ENCODE results near the gene MSI2.

Gene MSI2

DNA sequence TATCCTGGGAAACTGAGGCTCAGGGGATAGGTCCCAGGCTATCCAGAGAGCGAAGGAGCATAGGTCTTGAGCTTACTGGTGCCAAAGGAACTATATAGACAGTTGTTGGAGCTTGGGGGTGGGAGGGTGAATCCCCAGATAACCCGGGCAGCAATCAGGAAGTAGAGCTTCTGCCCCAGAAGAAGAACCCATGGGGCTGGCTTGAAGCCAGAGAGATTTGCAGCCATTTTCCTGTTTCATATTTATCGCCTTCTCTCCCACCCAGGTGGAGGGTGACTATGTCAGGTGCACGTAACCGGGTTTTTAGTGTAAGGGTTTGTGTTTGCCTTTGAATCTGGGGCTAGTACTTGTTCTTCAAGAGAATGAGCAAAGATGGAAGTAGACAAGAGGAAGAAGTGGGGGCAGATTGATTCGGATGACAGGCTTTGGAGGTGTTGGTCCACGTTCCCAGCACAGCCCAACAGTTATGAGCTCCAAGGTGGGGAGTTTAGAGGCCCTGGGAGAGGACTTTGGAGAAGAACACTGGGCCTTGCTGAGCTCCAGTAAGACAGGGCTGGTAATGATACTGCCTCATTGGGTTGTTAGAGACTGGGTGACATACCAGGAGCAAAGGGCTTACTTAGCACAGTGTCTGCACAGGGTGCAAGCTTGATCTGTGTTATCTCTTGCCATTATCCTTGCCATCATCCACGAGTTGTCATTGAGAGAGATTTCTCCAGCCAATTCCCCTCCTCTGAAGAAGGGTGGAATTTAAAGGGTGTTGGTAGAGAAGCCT lies 343.1 kb downstream of the MSI2 start:
- DNase-seq (ENCODE audit: low read depth), result no peak

GRCh38 chr17:57600074-57600473 lies 343.8 kb downstream of the MSI2 start:
- no peak for DNase-seq (ENCODE audit: low read depth)

DNA sequence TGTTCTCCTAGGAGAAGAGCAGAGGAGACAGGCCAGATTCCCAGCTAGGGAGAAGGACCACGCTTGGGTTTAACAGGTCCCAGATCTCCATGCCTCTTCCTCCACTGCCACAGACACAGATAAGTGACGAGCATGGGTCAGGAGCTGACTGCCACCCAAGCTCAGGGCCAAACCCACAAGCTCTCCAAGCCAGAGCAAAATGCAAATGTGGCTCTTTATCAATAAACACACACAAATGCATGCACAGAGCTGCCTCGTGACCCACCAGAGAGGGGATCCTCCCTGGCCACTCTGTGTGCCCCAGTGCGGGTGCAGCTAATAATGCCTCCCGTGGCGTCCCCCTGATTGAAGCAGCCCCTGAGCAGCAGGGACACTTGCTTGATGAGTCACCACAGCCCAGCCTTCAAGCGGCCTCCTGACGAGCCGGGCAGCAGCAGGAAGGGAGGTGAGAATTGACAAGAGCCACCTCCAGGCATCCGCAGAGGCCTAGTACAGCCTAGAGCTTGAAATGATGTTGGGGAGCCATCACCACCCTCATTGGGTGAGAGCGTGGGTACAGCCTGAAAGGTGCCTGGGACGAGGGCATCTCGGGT lies 344.9 kb downstream of the MSI2 start:
- DNase-seq (ENCODE audit: low read depth), result no peak

GRCh38 chr17:57602896-57603295 lies 346.6 kb downstream of the MSI2 start:
- no peak for DNase-seq (ENCODE audit: low read depth)

GRCh38 chr17:57603546-57603945 lies 347.2 kb downstream of the MSI2 start:
- no peak for DNase-seq (ENCODE audit: low read depth)

- no peak for DNase-seq (ENCODE audit: low read depth)
Observed at GRCh38 chr17:57603978-57604377, 347.7 kb downstream of the MSI2 start.

- no peak for DNase-seq (ENCODE audit: low read depth)
Observed at GRCh38 chr17:57604771-57605674, 348.7 kb downstream of the MSI2 start.

GRCh38 chr17:57605675-57606105 lies 349.4 kb downstream of the MSI2 start:
- peak; percentile 43 for DNase-seq (ENCODE audit: low read depth)

DNA sequence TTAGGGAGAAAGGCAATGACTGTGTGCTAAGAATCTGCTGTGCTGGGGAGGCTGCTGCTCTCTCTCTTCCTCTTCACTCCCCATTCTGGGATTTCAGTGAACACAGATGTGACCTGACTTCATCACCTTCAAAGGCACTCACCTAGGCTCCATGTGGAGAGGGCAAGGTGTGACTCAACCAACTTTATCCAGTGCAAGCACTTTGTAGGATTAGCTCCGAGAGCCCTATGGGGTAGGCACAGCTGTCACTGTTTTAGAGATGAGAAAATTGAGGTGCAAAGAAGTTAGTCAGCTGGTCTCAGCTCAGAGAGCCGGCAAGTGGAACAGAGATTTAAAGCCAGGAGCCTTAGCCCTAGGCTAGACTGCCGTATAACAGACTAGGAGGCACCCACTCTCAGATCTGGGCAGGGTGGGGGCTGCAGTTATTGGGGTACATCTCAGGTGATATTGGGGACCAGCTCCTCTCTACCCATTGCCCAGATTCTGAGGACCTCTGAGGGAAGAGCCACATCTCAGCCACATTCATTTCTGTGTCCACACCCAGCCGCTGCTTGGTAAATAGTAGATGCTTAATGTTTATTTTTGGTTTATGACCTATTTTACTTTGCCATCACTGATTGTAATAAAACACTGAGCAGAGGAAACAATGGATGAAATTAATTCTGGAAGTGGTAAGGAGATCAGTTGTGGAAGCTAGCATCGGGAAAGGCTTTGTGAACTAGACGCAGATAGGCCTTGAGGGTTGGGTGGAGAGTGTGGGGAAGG lies 350.0 kb downstream of the MSI2 start:
- no peak for DNase-seq (ENCODE audit: low read depth)

DNA sequence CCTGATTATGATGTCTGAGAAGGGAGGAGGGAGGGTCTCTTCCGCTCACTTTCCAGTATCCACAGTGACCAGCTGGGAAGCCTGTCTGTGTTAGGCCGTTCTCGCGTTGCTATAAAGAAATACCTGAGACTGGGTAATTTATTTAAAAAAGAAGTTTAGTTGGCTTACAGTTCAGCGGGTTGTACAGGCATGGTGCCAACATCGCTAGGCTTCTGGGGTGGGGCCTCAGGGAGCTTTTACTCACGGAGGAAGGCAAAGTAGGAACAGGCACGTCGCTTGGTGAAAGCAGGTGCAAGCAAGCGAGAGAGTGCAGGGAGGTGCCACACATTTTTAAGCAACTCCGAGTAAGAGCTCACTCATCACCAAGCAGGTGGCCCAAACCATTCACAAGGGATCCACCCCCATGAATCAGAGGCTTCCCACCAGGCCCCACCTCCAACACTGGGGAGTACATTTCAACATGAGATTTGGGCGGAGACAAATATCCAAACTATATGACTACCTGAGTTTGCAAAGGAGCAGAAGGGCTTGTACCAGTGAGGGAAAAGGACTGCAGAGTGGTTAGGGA lies 351.3 kb downstream of the MSI2 start:
- DNase-seq (ENCODE audit: low read depth), result no peak

GRCh38 chr17:57608369-57609124 lies 352.2 kb downstream of the MSI2 start:
- DNase-seq (ENCODE audit: low read depth), result no peak

GRCh38 chr17:57609125-57609877 lies 353.0 kb downstream of the MSI2 start:
- no peak for DNase-seq (ENCODE audit: low read depth)

- no peak for DNase-seq (ENCODE audit: low read depth)
Observed at GRCh38 chr17:57609878-57610270, 353.6 kb downstream of the MSI2 start.

DNA sequence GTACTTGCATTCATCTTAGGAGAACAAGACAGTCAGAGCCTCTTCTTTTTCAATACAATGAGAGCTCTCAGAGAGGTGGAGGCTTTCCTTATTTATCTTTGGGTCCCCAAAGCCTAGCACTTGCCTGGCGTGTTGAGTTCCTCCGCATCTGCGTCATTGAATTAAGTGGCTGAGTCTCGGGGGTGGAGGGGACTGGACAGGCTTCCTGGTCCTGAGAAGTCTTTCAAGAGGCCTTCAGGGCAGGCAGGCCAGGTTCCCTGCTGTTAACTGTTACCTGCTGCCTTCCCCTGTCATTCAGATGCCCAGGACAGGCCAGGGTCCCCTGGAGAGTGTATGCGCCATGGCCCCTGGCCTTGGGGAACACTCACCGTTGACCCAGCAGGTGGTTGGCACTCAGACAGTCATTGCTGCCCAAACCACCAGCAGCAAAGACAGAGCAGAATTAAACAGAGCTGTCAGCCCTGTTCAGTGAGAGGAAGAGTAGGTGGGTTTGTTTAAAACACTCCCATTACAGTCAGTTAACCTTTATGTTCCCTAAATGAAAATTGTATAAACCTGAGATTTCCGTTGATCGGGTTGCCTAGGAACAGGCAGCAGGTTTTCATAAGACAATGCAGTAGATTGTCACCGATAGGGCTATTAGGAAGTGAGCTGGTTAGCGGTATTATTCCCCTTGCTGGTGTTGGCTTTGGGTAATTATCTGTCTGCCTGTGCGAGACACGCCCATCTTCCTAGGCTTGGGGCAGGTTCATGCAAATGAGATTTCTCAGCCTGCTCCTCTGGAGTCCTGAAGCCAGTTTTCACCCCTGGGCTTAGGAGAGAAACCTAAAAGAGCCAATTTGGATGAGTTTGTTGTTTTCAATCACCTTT lies 356.1 kb downstream of the MSI2 start:
- DNase-seq (ENCODE audit: low read depth), result no peak

GRCh38 chr17:57614742-57615141 lies 358.4 kb downstream of the MSI2 start:
- DNase-seq (ENCODE audit: low read depth), result no peak

DNA sequence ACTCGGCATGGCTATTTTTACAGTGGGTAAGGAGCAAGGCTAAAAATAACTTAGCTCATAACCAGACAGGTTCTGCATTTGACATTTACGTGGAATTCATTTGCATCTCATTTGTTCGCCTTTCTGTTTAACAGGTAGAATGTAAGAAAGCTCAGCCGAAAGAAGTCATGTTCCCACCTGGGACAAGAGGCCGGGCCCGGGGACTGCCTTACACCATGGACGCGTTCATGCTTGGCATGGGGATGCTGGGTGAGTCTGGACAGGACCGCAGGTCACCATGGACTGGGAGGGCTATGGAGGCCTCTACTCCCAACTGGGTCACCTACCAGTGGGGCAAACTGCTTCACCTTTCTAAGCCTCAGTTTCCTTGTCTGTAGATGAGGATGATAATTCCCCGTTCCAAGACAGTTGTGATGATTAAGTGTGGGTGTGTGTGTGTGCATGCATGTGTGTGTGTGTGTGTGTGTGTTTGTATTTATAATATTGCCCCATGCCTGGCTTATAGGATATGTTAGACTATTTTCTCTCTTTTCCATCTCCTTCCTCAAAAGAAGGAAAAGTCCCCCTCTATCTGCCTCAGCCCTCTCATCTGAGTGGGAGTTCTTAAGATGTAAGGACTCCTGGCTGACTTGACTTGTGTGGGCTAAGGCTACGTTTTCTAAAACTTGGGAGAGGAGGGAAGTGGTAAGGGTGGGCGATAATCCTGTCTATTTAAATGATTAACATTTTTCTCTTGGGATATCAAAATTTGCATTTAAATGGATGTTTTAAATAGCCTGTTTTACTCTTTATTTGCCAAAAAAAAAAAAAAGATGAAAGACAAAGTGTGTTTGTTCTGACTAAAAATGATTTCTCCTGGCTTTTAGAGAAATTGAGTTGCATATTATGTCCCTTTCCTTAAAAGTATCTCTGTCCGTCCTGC lies 359.8 kb downstream of the MSI2 start:
- no peak for DNase-seq (ENCODE audit: low read depth)

GRCh38 chr17:57617218-57617617 lies 360.9 kb downstream of the MSI2 start:
- DNase-seq (ENCODE audit: low read depth), result no peak
